NB4 (cell line): ENCODE results near the gene PRKCG.

ENCODE experiments used
- DNase-seq: peaks from one replicate; pipeline ENCODE4 v3.0.0; 2010; ENCODE audit warnings: low read depth
- H3K4me3 ChIP-seq: one replicate; pipeline ENCODE4 v1.5.1; 2011; ENCODE audit warnings: mild to moderate bottlenecking, low read depth, low read length, moderate library complexity
- CTCF ChIP-seq: IDR thresholded peaks from one replicate; pipeline ENCODE4 v1.5.1; 2012; ENCODE audit warnings: low read depth, low read length
- MAX ChIP-seq: IDR thresholded peaks from 2 replicates; pipeline ENCODE4 v1.6.1; 2011; ENCODE audit warnings: low read depth, low read length
- MYC ChIP-seq: IDR thresholded peaks from 2 replicates; pipeline ENCODE4 v1.6.1; 2011; ENCODE audit warnings: low read depth, low read length
- POLR2A ChIP-seq: IDR thresholded peaks from 2 replicates; pipeline ENCODE4 v1.6.1; 2011; ENCODE audit warnings: mild to moderate bottlenecking; ENCODE audit not compliant: insufficient read length; ENCODE audit errors: extremely low read depth

PRKCG gene

GRCh38 chr19:53951947-53952346 lies 70.0 kb downstream of the PRKCG start:
- DNase-seq, result no peak
- TF ChIP-seq CTCF (no peak), MAX (no peak), POLR2A (no peak), MYC (no peak)
- no peak overlapping the region for H3K4me3 ChIP-seq

- TF ChIP-seq POLR2A (no peak), CTCF (no peak), MYC (no peak), MAX (no peak)
- no peak overlapping the region for H3K4me3 ChIP-seq
- no peak for DNase-seq
These were observed 71.4 kb downstream of the PRKCG start for GRCh38 chr19:53953383-53953782.
